ENCODE results near the gene BRINP2. TPM values are rescaled to one million over a fixed set of nuclear protein-coding genes. Genes with fewer than 3 reads are reported as not detected.

BRINP2 gene
- total RNA-seq, 2 donors from 2014 or later = not detected

DNA sequence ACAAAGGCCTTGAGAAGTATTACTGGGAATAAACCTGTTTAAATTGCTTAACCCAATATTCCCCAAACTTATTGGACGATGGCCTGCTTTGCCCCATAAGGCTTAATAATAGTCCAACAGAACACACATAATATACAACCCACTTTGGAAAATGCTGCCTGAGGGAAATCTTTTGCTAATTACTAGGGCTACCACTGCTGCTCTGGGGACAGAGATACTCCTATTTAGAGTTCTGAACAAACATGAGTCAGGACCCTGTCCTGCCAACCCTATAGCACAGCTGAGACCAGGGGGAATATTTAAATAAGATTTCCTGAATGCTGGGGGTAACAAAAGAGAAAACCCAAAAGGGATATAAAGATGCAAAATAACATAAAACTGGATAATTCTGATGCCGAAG is 139.1 kb downstream of the BRINP2 start:
- no peaks in the 10 kb centered on the region for H3K36me3 ChIP-seq
- ATAC-seq (ENCODE audit: insufficient number of reproducible peaks, low FRiP score, low read depth) (no peak), DNase-seq (ENCODE audit: low spot score) (no peak)
- no peak overlapping the region for H3K27ac ChIP-seq
- no peaks in the 10 kb centered on the region for H3K4me1 ChIP-seq (ENCODE audit: control insufficient read depth in 1 of 2, low read depth in 2 of 2)
- no peak overlapping the region for H3K4me3 ChIP-seq
- no peaks in the 10 kb centered on the region for H3K9me3 ChIP-seq
- no peaks in the 10 kb centered on the region for H3K27me3 ChIP-seq (replicated peaks; ENCODE audit: insufficient read depth)
- no peak for TF ChIP-seq CTCF (IDR thresholded peaks at IDR 0.05)

GRCh38 chr1:177310326-177310725 is 139.6 kb downstream of the BRINP2 start:
- Histone ChIP-seq H3K4me3 (no peak overlapping the region), H3K9me3 (no peaks in the 10 kb centered on the region), H3K4me1 (ENCODE audit: control insufficient read depth in 1 of 2, low read depth in 2 of 2) (no peaks in the 10 kb centered on the region), H3K27me3 (replicated peaks; ENCODE audit: insufficient read depth) (no peaks in the 10 kb centered on the region), H3K36me3 (no peaks in the 10 kb centered on the region), H3K27ac (no peak overlapping the region)
- ATAC-seq (ENCODE audit: insufficient number of reproducible peaks, low FRiP score, low read depth) (no peak), DNase-seq (ENCODE audit: low spot score) (no peak)
- TF ChIP-seq CTCF (IDR thresholded peaks at IDR 0.05) = no peak

GRCh38 chr1:177311111-177311510 is 140.4 kb downstream of the BRINP2 start:
- DNase-seq (ENCODE audit: low spot score) = no peak
- H3K27me3 ChIP-seq (replicated peaks; ENCODE audit: insufficient read depth) = no peaks in the 10 kb centered on the region
- no peak for ATAC-seq (ENCODE audit: insufficient number of reproducible peaks, low FRiP score, low read depth)
- no peaks in the 10 kb centered on the region for H3K9me3 ChIP-seq
- H3K27ac ChIP-seq = no peak overlapping the region
- no peaks in the 10 kb centered on the region for H3K4me1 ChIP-seq (ENCODE audit: control insufficient read depth in 1 of 2, low read depth in 2 of 2)
- TF ChIP-seq CTCF (IDR thresholded peaks at IDR 0.05) = no peak
- no peaks in the 10 kb centered on the region for H3K36me3 ChIP-seq
- H3K4me3 ChIP-seq = no peak overlapping the region

DNA sequence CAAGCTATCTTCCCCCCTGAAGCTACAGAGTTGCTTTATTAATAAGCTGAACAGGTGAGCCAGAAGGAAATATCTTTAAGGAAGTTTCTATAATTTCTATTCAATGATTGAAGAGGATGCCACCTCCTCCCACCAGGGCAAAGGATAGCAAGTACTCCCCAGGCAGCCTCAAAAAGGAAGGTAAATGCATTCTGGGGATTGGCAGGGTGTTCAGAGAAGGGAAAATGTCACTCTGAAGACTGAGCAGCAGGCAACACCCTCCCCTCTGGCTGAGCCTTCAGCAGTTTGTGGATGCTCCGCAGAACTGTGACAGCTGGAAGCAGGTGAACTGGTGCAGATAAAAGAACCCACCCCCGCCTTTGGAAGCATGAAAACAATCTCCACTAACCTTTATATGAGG is 140.8 kb downstream of the BRINP2 start:
- DNase-seq (ENCODE audit: low spot score) (no peak), ATAC-seq (ENCODE audit: insufficient number of reproducible peaks, low FRiP score, low read depth) (no peak)
- Histone ChIP-seq H3K9me3 (no peaks in the 10 kb centered on the region), H3K36me3 (no peaks in the 10 kb centered on the region), H3K27me3 (replicated peaks; ENCODE audit: insufficient read depth) (no peaks in the 10 kb centered on the region), H3K4me1 (ENCODE audit: control insufficient read depth in 1 of 2, low read depth in 2 of 2) (no peaks in the 10 kb centered on the region), H3K4me3 (no peak overlapping the region), H3K27ac (no peak overlapping the region)
- no peak for TF ChIP-seq CTCF (IDR thresholded peaks at IDR 0.05)

GRCh38 chr1:177315261-177315660 is 144.5 kb downstream of the BRINP2 start:
- Histone ChIP-seq H3K4me3 (no peak overlapping the region), H3K27me3 (replicated peaks; ENCODE audit: insufficient read depth) (no peaks in the 10 kb centered on the region), H3K9me3 (peaks cover 6% of the 10 kb centered on the region), H3K4me1 (ENCODE audit: control insufficient read depth in 1 of 2, low read depth in 2 of 2) (no peaks in the 10 kb centered on the region), H3K27ac (no peak overlapping the region), H3K36me3 (no peaks in the 10 kb centered on the region)
- no peak for ATAC-seq (ENCODE audit: insufficient number of reproducible peaks, low FRiP score, low read depth)
- no peak for DNase-seq (ENCODE audit: low spot score)
- TF ChIP-seq CTCF (IDR thresholded peaks at IDR 0.05) = no peak

Data from thoracic aorta (tissue), 2 donors.